Endodermal cell (in vitro differentiated cells): Measurements from ENCODE around the gene SLC25A38. TPM values are rescaled to one million over a fixed set of nuclear protein-coding genes. Genes with fewer than 3 reads are reported as not detected.

Source experiments
- DNase-seq: peaks from one replicate; pipeline ENCODE4 v3.0.0-alpha.2; 2017
- H3K27ac ChIP-seq: 2 replicates; pipeline ENCODE4 v1.5.1; 2013; ENCODE audit warnings: mild to moderate bottlenecking, low read depth, low read length, moderate library complexity
- H3K27me3 ChIP-seq: 2 replicates; pipeline ENCODE4 v1.6.1; 2013; ENCODE audit warnings: mild to moderate bottlenecking, low read length, moderate library complexity; ENCODE audit not compliant: insufficient read depth, control insufficient read depth, poor library complexity, severe bottlenecking
- H3K36me3 ChIP-seq: 2 replicates; pipeline ENCODE4 v1.7.0; 2013; ENCODE audit warnings: mild to moderate bottlenecking, low read length, moderate library complexity; ENCODE audit not compliant: control insufficient read depth, insufficient read depth
- H3K4me1 ChIP-seq: one replicate; pipeline ENCODE4 v1.7.0; 2013; ENCODE audit warnings: low read length; ENCODE audit not compliant: control insufficient read depth, insufficient read depth
- H3K4me3 ChIP-seq: 2 replicates; pipeline ENCODE4 v1.5.1; 2013; ENCODE audit warnings: mild to moderate bottlenecking, low read length, moderate library complexity
- H3K9ac ChIP-seq: 2 replicates; pipeline ENCODE4 v1.6.1; 2013; ENCODE audit warnings: mild to moderate bottlenecking, low read length, moderate library complexity; ENCODE audit not compliant: poor library complexity, severe bottlenecking; ENCODE audit errors: extremely low read depth
- H3K9me3 ChIP-seq: 2 replicates; pipeline ENCODE4 v1.6.1; 2013; ENCODE audit warnings: mild to moderate bottlenecking, low read length, moderate library complexity; ENCODE audit not compliant: control insufficient read depth
- H3K27ac Mint-ChIP-seq: 2 replicates; pipeline ENCODE4 v1.8.0; 2020; ENCODE audit warnings: mixed read lengths
- H3K27me3 Mint-ChIP-seq: 2 replicates; pipeline ENCODE4 v1.8.0; 2021; ENCODE audit warnings: mild to moderate bottlenecking, mixed read lengths; ENCODE audit not compliant: insufficient read depth
- H3K36me3 Mint-ChIP-seq: 2 replicates; pipeline ENCODE4 v1.8.0; 2020; ENCODE audit warnings: low read depth, mixed read lengths
- H3K4me1 Mint-ChIP-seq: 2 replicates; pipeline ENCODE4 v1.8.0; 2020; ENCODE audit warnings: mixed read lengths
- H3K4me3 Mint-ChIP-seq: 2 replicates; pipeline ENCODE4 v1.8.0; 2020; ENCODE audit warnings: mild to moderate bottlenecking, moderate library complexity, mixed read lengths
- H3K9me3 Mint-ChIP-seq: 2 replicates; pipeline ENCODE4 v1.8.0; 2020; ENCODE audit warnings: mild to moderate bottlenecking, mixed read lengths
- CTCF ChIP-seq: fragments of 200-600 bp; sonication (generic); conservative IDR thresholded peaks from 2 replicates; pipeline ENCODE4 v1.5.0; 2021; ENCODE audit warnings: antibody characterized with exemption, mild to moderate bottlenecking
- WGBS, 2 experiments: methylation state at CpG; one replicate each; pipeline versions ENCODE4 v1.1.5 to v1.1.7; 2013; ENCODE audit warnings: missing lambda C conversion rate in 2 of 2, mixed read lengths in 1 of 2; ENCODE audit not compliant: insufficient coverage in 1 of 2, insufficient read length in 1 of 2; 5-methylcytosine and 5-hydroxymethylcytosine counted together
- total RNA-seq, 2 donors: library from RNA; stranded (reverse); fragmentation: NEBNext Ultra II Directional in 1 of 2; extraction: Animal tissue kit (Norgen Biotek cat#: 25700) in 1 of 2; gene quantifications; 2 replicates in 1 of 2; 3 replicates in 1 of 2; pipeline ENCODE4 v1.2.1, GENCODE V29; 2021

SLC25A38 gene
- total RNA-seq, 2 donors from 2014 or later: 33.4 to 37.7 TPM

DNA sequence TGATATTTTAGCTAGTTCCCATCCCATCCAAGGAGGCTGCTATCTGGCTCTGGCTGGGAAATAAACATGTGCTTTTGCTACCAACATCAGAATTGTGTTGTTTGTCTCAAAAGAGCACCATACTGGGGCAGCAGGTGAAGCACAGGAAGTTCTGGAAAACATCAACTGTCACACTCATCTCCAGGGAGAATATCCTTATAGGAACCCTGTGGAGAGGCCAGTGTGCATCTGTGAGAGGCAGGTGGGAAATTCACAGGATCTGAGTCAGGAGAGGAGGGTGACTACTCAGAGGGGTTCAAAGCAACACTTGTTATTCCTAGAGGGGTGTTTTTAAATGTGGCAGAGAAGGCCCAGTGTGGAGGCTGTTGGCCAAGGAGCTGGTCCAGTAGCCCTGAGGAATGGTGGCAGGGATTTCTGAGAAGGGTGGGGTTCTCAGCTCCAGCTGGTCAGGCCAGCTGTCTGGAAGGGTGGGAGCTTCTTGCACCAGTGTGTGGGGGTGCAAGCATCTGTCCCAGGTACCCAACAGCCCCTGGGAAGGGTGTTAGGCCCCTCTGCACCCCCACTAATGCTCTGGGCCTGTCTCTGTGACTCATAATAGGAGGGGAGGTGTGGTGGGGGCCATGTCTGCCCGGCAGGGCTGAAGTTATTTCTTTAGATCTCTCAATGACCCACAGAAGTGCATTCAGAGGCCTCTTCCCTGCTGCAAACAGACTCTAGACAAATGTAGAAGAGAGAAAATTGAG, 52.0 kb downstream of the SLC25A38 start:
- H3K4me1 Mint-ChIP-seq: no peaks in the 10 kb centered on the region
- no peak overlapping the region for H3K27ac Mint-ChIP-seq
- H3K4me3 Mint-ChIP-seq: no peak overlapping the region
- TF ChIP-seq CTCF: no peak
- H3K36me3 Mint-ChIP-seq: no peaks in the 10 kb centered on the region
- no peak overlapping the region for H3K4me3 ChIP-seq
- DNase-seq: no peak
- no peak overlapping the region for H3K9ac ChIP-seq
- H3K36me3 ChIP-seq: no peaks in the 10 kb centered on the region
- whole genome bisulfite sequencing, 2 experiments: 93% methylated on average over 1 of the region's 1 CpG; no CpG with 5 or more reads in 1 of the 2 experiments
- H3K4me1 ChIP-seq: no peaks in the 10 kb centered on the region
- no peaks in the 10 kb centered on the region for H3K9me3 Mint-ChIP-seq
- no peaks in the 10 kb centered on the region for H3K27me3 ChIP-seq
- H3K9me3 ChIP-seq: no peaks in the 10 kb centered on the region
- no peak overlapping the region for H3K27ac ChIP-seq
- peaks cover under 1% of the 10 kb centered on the region for H3K27me3 Mint-ChIP-seq

DNA sequence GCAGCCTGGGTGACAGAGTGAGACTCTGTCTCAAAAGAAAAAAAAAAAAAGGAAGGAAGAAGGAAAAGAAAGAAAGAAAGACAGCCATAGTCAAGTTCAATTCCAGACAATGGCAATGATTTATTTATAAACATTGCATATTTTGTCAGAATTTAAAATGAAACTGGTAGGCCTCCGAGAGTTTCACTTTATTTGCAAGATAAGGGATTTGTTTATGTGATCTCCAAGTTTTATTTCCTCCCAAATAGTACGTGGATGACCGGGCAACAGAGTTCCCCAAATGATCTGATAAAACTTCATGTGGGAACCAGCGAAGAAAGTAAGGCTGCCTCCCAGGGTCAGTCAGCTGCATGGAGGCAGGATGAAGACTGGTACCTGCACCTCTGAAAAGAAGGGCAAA, 55.7 kb downstream of the SLC25A38 start:
- H3K27ac Mint-ChIP-seq: no peak overlapping the region
- Histone ChIP-seq H3K9me3 (no peaks in the 10 kb centered on the region), H3K27me3 (no peaks in the 10 kb centered on the region), H3K4me1 (no peaks in the 10 kb centered on the region), H3K9ac (no peak overlapping the region), H3K4me3 (no peak overlapping the region), H3K36me3 (no peaks in the 10 kb centered on the region), H3K27ac (no peak overlapping the region)
- no peak overlapping the region for H3K4me3 Mint-ChIP-seq
- H3K4me1 Mint-ChIP-seq: no peaks in the 10 kb centered on the region
- no peak for TF ChIP-seq CTCF
- 89 to 94% methylated on average over 3 to 4 of the region's 4 CpGs for WGBS, 2 experiments
- no peaks in the 10 kb centered on the region for H3K27me3 Mint-ChIP-seq
- H3K9me3 Mint-ChIP-seq: no peaks in the 10 kb centered on the region
- DNase-seq: no peak
- H3K36me3 Mint-ChIP-seq: no peaks in the 10 kb centered on the region

- TF ChIP-seq CTCF: no peak
- Histone ChIP-seq H3K4me1 (no peaks in the 10 kb centered on the region), H3K36me3 (no peaks in the 10 kb centered on the region), H3K4me3 (no peak overlapping the region), H3K9ac (no peak overlapping the region), H3K27ac (no peak overlapping the region), H3K9me3 (no peaks in the 10 kb centered on the region), H3K27me3 (no peaks in the 10 kb centered on the region)
- H3K9me3 Mint-ChIP-seq: no peaks in the 10 kb centered on the region
- H3K36me3 Mint-ChIP-seq: no peaks in the 10 kb centered on the region
- H3K27ac Mint-ChIP-seq: no peak overlapping the region
- H3K4me3 Mint-ChIP-seq: no peak overlapping the region
- H3K4me1 Mint-ChIP-seq: no peaks in the 10 kb centered on the region
- no peaks in the 10 kb centered on the region for H3K27me3 Mint-ChIP-seq
- 91 to 93% methylated on average over 4 to 8 of the region's 8 CpGs for WGBS, 2 experiments
- no peak for DNase-seq
These were observed 57.1 kb downstream of the SLC25A38 start for GRCh38 chr3:39440316-39440715.
